H1 (cell line): ENCODE data around the gene FAM177B. TPM values are rescaled to one million over a fixed set of nuclear protein-coding genes. Genes with fewer than 3 reads are reported as not detected.

ENCODE experiments used
- polyA plus RNA-seq, 7 experiments: library from polyadenylated mRNA; depleted of rRNA in 3 of 7; stranded (reverse) in 5 of 7; unstranded in 2 of 7; fragments of >200 nt in 5 of 7; fragments of 200-250 nt in 2 of 7; gene quantifications; 1 replicate in 5 of 7; 2 replicates in 1 of 7; 4 replicates in 1 of 7; pipeline versions ENCODE4 v1.2.1 to v1.2.3, GENCODE V29; 2011 to 2013; ENCODE audit warnings: missing spikeins in 2 of 7, mixed read lengths in 2 of 7
- total RNA-seq: library from RNA; stranded (reverse); fragmentation: NEBNext Ultra II Directional; extraction: Animal tissue kit (Norgen Biotek cat#: 25700); gene quantifications from 2 replicates; pipeline ENCODE4 v1.2.1, GENCODE V29; 2021

The FAM177B gene
- total and polyA plus RNA-seq, 2 of the 8 experiments (the other 6 are each of a cell fraction or from before 2014, with no cell fraction given) = 0.06 TPM; not detected in 1

Other genes starting within 250 kb of the FAM177B start
- not detected in 2 replicates for gene HHIPL2, start 189.1 kb upstream of the FAM177B start, total RNA-seq
- gene HHIPL2, start 189.1 kb upstream of the FAM177B start, polyA plus RNA-seq (2011; rRNA removed) = 0.08 TPM in 2 replicates
- gene TAF1A, start 147.3 kb upstream of the FAM177B start, total RNA-seq = 15.9 and 16.7 TPM in 2 replicates
- gene TAF1A, start 147.3 kb upstream of the FAM177B start, polyA plus RNA-seq (2011; rRNA removed) = 2.1 and 3.3 TPM in 2 replicates
- 67.5 and 69.0 TPM in 2 replicates for gene MIA3, start 119.1 kb upstream of the FAM177B start, total RNA-seq
- 105 and 120 TPM in 2 replicates for gene MIA3, start 119.1 kb upstream of the FAM177B start, polyA plus RNA-seq (2011; rRNA removed)
- 101 and 103 TPM in 2 replicates for gene AIDA, start 24.7 kb upstream of the FAM177B start, total RNA-seq
- 28.1 and 52.5 TPM in 2 replicates for gene AIDA, start 24.7 kb upstream of the FAM177B start, polyA plus RNA-seq (2011; rRNA removed)
- 26.7 and 28.5 TPM in 2 replicates for gene BROX, start 24.6 kb upstream of the FAM177B start, total RNA-seq
- 2.3 and 3.8 TPM in 2 replicates for gene BROX, start 24.6 kb upstream of the FAM177B start, polyA plus RNA-seq (2011; rRNA removed)
- gene DISP1, start 77.8 kb downstream of the FAM177B start, total RNA-seq = 4.1 and 4.3 TPM in 2 replicates
- 4.2 and 6.1 TPM in 2 replicates for gene DISP1, start 77.8 kb downstream of the FAM177B start, polyA plus RNA-seq (2011; rRNA removed)